Skeletal muscle satellite cell (primary cell): ENCODE measurements around the gene RINT1.

Experiments
- H3K27me3 ChIP-seq: 2 replicates; pipeline ENCODE4 v1.7.0; 2013; ENCODE audit warnings: low read length; ENCODE audit not compliant: control insufficient read depth, insufficient read depth
- H3K36me3 ChIP-seq: 2 replicates; pipeline ENCODE4 v1.7.0; 2013; ENCODE audit warnings: mild to moderate bottlenecking, control low read depth, low read length; ENCODE audit not compliant: insufficient read depth
- H3K4me1 ChIP-seq: 2 replicates; pipeline ENCODE4 v1.7.0; 2013; ENCODE audit warnings: low read length; ENCODE audit not compliant: control insufficient read depth, insufficient read depth
- H3K4me2 ChIP-seq: 2 replicates; pipeline ENCODE4 v1.7.0; 2013; ENCODE audit warnings: mild to moderate bottlenecking, low read length
- H3K4me3 ChIP-seq: 2 replicates; pipeline ENCODE4 v1.7.0; 2013; ENCODE audit warnings: low read length
- H3K9ac ChIP-seq: 2 replicates; pipeline ENCODE4 v1.7.0; 2013; ENCODE audit warnings: mild to moderate bottlenecking, low read depth, low read length, moderate library complexity
- H3K9me3 ChIP-seq: replicated peaks from 2 replicates; pipeline ENCODE4 v1.7.0; 2013; ENCODE audit warnings: mild to moderate bottlenecking, control low read depth, low read length

Gene RINT1

DNA sequence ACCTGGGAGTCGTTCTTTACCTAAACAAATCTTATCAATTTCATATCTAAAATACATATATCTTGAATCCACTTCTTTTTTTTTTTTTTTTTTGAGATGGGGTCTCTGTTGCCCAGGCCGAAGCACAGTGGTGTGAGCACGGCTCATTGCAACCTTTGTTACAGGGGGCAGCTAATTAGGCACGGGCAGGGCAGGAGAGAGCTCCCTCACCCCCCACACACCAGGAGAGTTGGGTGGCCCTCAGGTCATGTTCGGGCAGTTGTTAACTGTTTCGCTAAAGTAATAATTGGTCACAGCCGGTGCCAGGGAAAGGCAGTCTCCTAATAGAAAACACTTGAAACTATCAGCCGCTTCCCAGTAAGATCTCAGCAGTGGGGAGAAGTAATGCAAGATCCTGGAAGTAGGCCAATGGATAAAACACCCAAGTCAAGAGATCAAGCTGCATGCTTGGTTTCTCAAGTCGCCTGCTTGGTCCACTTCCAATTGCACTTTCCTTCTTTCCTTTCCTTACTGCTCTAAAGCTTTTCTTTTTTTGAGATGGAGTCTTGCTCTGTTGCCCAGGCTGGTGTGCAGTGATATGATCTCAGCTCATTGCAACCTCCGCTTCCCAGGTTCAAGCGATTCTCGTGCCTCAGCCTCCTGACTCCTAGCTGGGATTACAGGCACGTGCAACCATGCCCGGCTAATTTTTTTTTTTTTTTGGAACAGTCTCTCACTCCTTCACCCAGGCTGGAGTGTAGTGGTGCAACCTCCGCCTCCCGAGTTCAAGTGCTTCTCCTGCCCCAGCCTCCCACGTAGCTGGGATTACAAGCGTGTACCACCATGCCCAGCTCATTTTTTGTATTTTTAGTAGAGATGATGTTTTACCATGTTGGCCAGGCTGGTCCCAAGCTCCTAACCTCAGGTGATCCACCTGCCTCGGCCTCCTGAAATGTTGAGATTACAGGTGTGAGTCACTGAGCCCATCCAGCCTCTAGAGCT is 70.6 kb downstream of the RINT1 start:
- no peak overlapping the region for H3K4me2 ChIP-seq
- no peaks in the 10 kb centered on the region for H3K4me1 ChIP-seq
- no peaks in the 10 kb centered on the region for H3K9me3 ChIP-seq
- no peak overlapping the region for H3K4me3 ChIP-seq
- peaks cover 9% of the 10 kb centered on the region for H3K27me3 ChIP-seq
- H3K36me3 ChIP-seq, result no peaks in the 10 kb centered on the region
- H3K9ac ChIP-seq, result no peak overlapping the region

GRCh38 chr7:105610165-105610930 is 78.3 kb downstream of the RINT1 start:
- Histone ChIP-seq H3K4me2 (no peak overlapping the region), H3K36me3 (no peaks in the 10 kb centered on the region), H3K9ac (no peak overlapping the region), H3K4me1 (no peaks in the 10 kb centered on the region), H3K4me3 (no peak overlapping the region), H3K9me3 (no peaks in the 10 kb centered on the region), H3K27me3 (no peaks in the 10 kb centered on the region)

- H3K36me3 ChIP-seq, result peaks cover 3% of the 10 kb centered on the region
- no peaks in the 10 kb centered on the region for H3K27me3 ChIP-seq
- H3K4me3 ChIP-seq, result no peak overlapping the region
- no peaks in the 10 kb centered on the region for H3K4me1 ChIP-seq
- no peak overlapping the region for H3K9ac ChIP-seq
- no peak overlapping the region for H3K4me2 ChIP-seq
- H3K9me3 ChIP-seq, result no peaks in the 10 kb centered on the region
Measured at GRCh38 chr7:105611856-105612775, 80.1 kb downstream of the RINT1 start.

- Histone ChIP-seq H3K9me3 (no peaks in the 10 kb centered on the region), H3K27me3 (no peaks in the 10 kb centered on the region), H3K9ac (no peak overlapping the region), H3K36me3 (peaks cover 3% of the 10 kb centered on the region), H3K4me1 (no peaks in the 10 kb centered on the region), H3K4me3 (no peak overlapping the region), H3K4me2 (no peak overlapping the region)
Measured at GRCh38 chr7:105612806-105613205, 80.8 kb downstream of the RINT1 start.

DNA sequence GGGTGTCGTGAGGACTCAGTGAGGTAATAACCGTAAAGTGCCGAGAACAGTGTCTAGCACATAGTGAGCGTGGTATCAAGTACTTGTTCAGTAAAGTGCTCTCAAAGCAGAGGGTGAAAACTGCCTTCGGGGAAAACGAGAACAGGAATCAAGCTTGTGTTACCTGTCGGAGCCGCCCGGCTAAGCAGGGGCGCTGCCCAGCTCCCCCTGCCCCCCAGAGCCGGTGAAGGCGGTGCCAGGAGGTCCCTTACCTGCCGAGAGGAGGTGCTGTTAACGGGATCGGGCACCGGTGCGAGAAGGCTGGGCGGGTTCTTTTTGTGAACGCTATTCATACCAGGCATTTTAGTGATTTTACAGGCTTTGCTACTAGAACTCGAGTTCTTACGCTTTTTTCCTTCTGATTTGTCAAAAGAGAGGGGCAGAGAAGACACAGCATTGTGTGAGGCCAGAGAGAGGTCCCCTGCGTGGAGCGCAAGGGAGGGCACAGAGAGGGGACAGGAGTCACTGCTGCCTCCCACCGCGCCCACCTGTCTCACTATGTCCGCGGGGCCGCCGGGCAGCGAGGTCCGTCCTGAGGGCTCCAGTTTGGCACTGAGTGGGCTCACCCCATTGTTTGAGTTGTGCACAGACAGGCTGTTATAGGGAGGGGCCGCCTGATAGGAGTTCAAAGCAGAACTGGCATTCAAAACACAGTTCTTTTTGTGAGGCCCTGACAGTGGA is 81.8 kb downstream of the RINT1 start:
- H3K9ac ChIP-seq, result no peak overlapping the region
- H3K9me3 ChIP-seq, result no peaks in the 10 kb centered on the region
- H3K4me3 ChIP-seq, result no peak overlapping the region
- peaks cover 3% of the 10 kb centered on the region for H3K36me3 ChIP-seq
- H3K4me1 ChIP-seq, result no peaks in the 10 kb centered on the region
- H3K4me2 ChIP-seq, result no peak overlapping the region
- H3K27me3 ChIP-seq, result no peaks in the 10 kb centered on the region

GRCh38 chr7:105614341-105614840 is 82.4 kb downstream of the RINT1 start:
- Histone ChIP-seq H3K27me3 (no peaks in the 10 kb centered on the region), H3K4me3 (no peak overlapping the region), H3K36me3 (peaks cover 3% of the 10 kb centered on the region), H3K4me2 (no peak overlapping the region), H3K4me1 (no peaks in the 10 kb centered on the region), H3K9me3 (no peaks in the 10 kb centered on the region), H3K9ac (no peak overlapping the region)
